H9 (cell line): Measurements from ENCODE around the gene PPWD1. TPM values are rescaled to one million over a fixed set of nuclear protein-coding genes. Genes with fewer than 3 reads are reported as not detected.

Source experiments
- DNase-seq: peaks from one replicate; pipeline ENCODE4 v3.0.0-alpha.2; 2017
- H2AFZ ChIP-seq: one replicate; pipeline ENCODE4 v1.6.1; 2013; ENCODE audit warnings: mild to moderate bottlenecking, low read length, control low read depth, moderate library complexity
- H2AK5ac ChIP-seq: 2 replicates; pipeline ENCODE4 v1.6.1; 2013; ENCODE audit warnings: low read length, control low read depth, mixed read lengths; ENCODE audit not compliant: insufficient read length
- H2BK120ac ChIP-seq: one replicate; pipeline ENCODE4 v1.6.1; 2013; ENCODE audit warnings: low read depth, mild to moderate bottlenecking, low read length, control low read depth, inconsistent platforms; ENCODE audit not compliant: poor library complexity, severe bottlenecking
- H2BK12ac ChIP-seq: 2 replicates; pipeline ENCODE4 v1.6.1; 2013; ENCODE audit warnings: low read length, control low read depth, mixed read lengths, low read depth; ENCODE audit not compliant: insufficient read length
- H2BK15ac ChIP-seq: 2 replicates; pipeline ENCODE4 v1.6.1; 2013; ENCODE audit warnings: low read depth, low read length, control low read depth
- H2BK20ac ChIP-seq: one replicate; pipeline ENCODE4 v1.6.1; 2013; ENCODE audit warnings: low read depth, mild to moderate bottlenecking, low read length, control low read depth, inconsistent platforms; ENCODE audit not compliant: poor library complexity, severe bottlenecking
- H2BK5ac ChIP-seq: 2 replicates; pipeline ENCODE4 v1.6.1; 2013; ENCODE audit warnings: low read length, control low read depth, mixed read lengths; ENCODE audit not compliant: insufficient read length
- H3K14ac ChIP-seq: 2 replicates; pipeline ENCODE4 v1.6.1; 2013; ENCODE audit warnings: low read length, control low read depth; ENCODE audit not compliant: insufficient read depth
- H3K18ac ChIP-seq: 2 replicates; pipeline ENCODE4 v1.6.1; 2013; ENCODE audit warnings: low read depth, mild to moderate bottlenecking, mixed read lengths, low read length, control low read depth; ENCODE audit not compliant: insufficient read length
- H3K23ac ChIP-seq: 2 replicates; pipeline ENCODE4 v1.6.1; 2013; ENCODE audit warnings: low read length, control low read depth, mixed read lengths, low read depth; ENCODE audit not compliant: insufficient read length
- H3K23me2 ChIP-seq: 2 replicates; pipeline ENCODE4 v1.6.1; 2013; ENCODE audit warnings: low read depth, mild to moderate bottlenecking, mixed read lengths, low read length, control low read depth; ENCODE audit not compliant: insufficient read length, poor library complexity, severe bottlenecking
- H3K27ac ChIP-seq: 2 replicates; pipeline ENCODE4 v1.5.1; 2013; ENCODE audit warnings: low read length, control low read depth, mixed read lengths, low read depth; ENCODE audit not compliant: insufficient read length
- H3K27me3 ChIP-seq: 2 replicates; pipeline ENCODE4 v1.6.1; 2013; ENCODE audit warnings: low read length, control low read depth, inconsistent platforms; ENCODE audit not compliant: insufficient read depth
- H3K4ac ChIP-seq: 2 replicates; pipeline ENCODE4 v1.6.1; 2013; ENCODE audit warnings: low read depth, mild to moderate bottlenecking, control low read depth, inconsistent platforms, low read length, moderate library complexity
- H3K4me1 ChIP-seq: 2 replicates; pipeline ENCODE4 v1.6.1; 2013; ENCODE audit warnings: low read length, control low read depth, inconsistent platforms; ENCODE audit not compliant: insufficient read depth
- H3K4me2 ChIP-seq: 2 replicates; pipeline ENCODE4 v1.6.1; 2013; ENCODE audit warnings: low read length, control low read depth, mixed read lengths; ENCODE audit not compliant: insufficient read length, insufficient read depth
- H3K56ac ChIP-seq: 2 replicates; pipeline ENCODE4 v1.6.1; 2013; ENCODE audit warnings: low read depth, mild to moderate bottlenecking, mixed read lengths, low read length, control low read depth; ENCODE audit not compliant: insufficient read length
- H3K79me1 ChIP-seq: 2 replicates; pipeline ENCODE4 v1.6.1; 2013; ENCODE audit warnings: low read depth, mild to moderate bottlenecking, moderate library complexity, low read length, control low read depth, inconsistent platforms; ENCODE audit not compliant: insufficient read depth, poor library complexity, severe bottlenecking
- H3K79me2 ChIP-seq: 2 replicates; pipeline ENCODE4 v1.6.1; 2013; ENCODE audit warnings: low read length, control low read depth, inconsistent platforms; ENCODE audit not compliant: insufficient read depth
- H3K9ac ChIP-seq: 2 replicates; pipeline ENCODE4 v1.6.1; 2013; ENCODE audit warnings: low read length, control low read depth, mixed read lengths; ENCODE audit not compliant: insufficient read length; ENCODE audit errors: extremely low read depth
- H3K9me3 ChIP-seq: one replicate; pipeline ENCODE4 v1.6.1; 2013; ENCODE audit warnings: low read depth, low read length, inconsistent platforms; ENCODE audit not compliant: control insufficient read depth
- H3T11ph ChIP-seq: one replicate; pipeline ENCODE4 v1.6.1; 2013; ENCODE audit warnings: mild to moderate bottlenecking, low read length, control low read depth, inconsistent platforms
- H4K20me1 ChIP-seq: one replicate; pipeline ENCODE4 v1.6.1; 2013; ENCODE audit not compliant: control insufficient read depth, insufficient read length, insufficient read depth
- H4K5ac ChIP-seq: 2 replicates; pipeline ENCODE4 v1.6.1; 2013; ENCODE audit warnings: low read depth, mild to moderate bottlenecking, mixed read lengths, low read length, control low read depth; ENCODE audit not compliant: insufficient read length
- H4K8ac ChIP-seq: replicated peaks from 2 replicates; pipeline ENCODE4 v1.6.1; 2013; ENCODE audit warnings: low read length, control low read depth, mixed read lengths, low read depth; ENCODE audit not compliant: insufficient read length
- H4K91ac ChIP-seq: 2 replicates; pipeline ENCODE4 v1.6.1; 2013; ENCODE audit warnings: low read depth, mild to moderate bottlenecking, moderate library complexity, mixed read lengths, low read length, control low read depth; ENCODE audit not compliant: insufficient read length
- H3K27ac Mint-ChIP-seq, 3 experiments: 2 replicates in 2 of 3; 3 replicates in 1 of 3; pipeline ENCODE4 v1.8.0; 2020 to 2021; ENCODE audit warnings: mixed read lengths in 3 of 3, mild to moderate bottlenecking in 1 of 3, moderate library complexity in 1 of 3
- H3K27me3 Mint-ChIP-seq: 2 replicates; pipeline ENCODE4 v1.8.0; 2021; ENCODE audit warnings: low read depth, mild to moderate bottlenecking, moderate library complexity, mixed read lengths
- H3K36me3 Mint-ChIP-seq, 3 experiments: 2 replicates in 2 of 3; 3 replicates in 1 of 3; pipeline ENCODE4 v1.8.0; 2020 to 2021; ENCODE audit warnings: low read depth in 3 of 3, mixed read lengths in 3 of 3; ENCODE audit not compliant: insufficient read depth in 1 of 3
- H3K4me1 Mint-ChIP-seq, 2 experiments: 2 replicates each; pipeline ENCODE4 v1.8.0; 2020; ENCODE audit warnings: mixed read lengths in 2 of 2
- H3K4me3 Mint-ChIP-seq, 2 experiments: 2 replicates in 1 of 2; 3 replicates in 1 of 2; pipeline ENCODE4 v1.8.0; 2020 to 2021; ENCODE audit warnings: mild to moderate bottlenecking in 2 of 2, mixed read lengths in 2 of 2, moderate library complexity in 1 of 2
- H3K9me3 Mint-ChIP-seq, 2 experiments: 2 replicates in 1 of 2; 3 replicates in 1 of 2; pipeline ENCODE4 v1.8.0; 2020; ENCODE audit warnings: mild to moderate bottlenecking in 2 of 2, mixed read lengths in 2 of 2, moderate library complexity in 1 of 2
- WGBS: extraction: QIAGEN DNeasy Blood & Tissue Kit; methylation state at CpG from one replicate; pipeline ENCODE4 v1.1.7; 2013; ENCODE audit warnings: missing lambda C conversion rate, low lambda C conversion rate, mixed read lengths; ENCODE audit not compliant: insufficient read length; ENCODE audit errors: extremely low coverage; 5-methylcytosine and 5-hydroxymethylcytosine counted together
- total RNA-seq: library from RNA; stranded (reverse); gene quantifications from 2 replicates; pipeline ENCODE4 v1.2.1, GENCODE V29; 2021
- TF ChIP-seq, protein P1 (sequence below): fragments of 200-600 bp; sonication (generic); conservative IDR thresholded peaks from 3 replicates; pipeline ENCODE4 v1.8.0; 2021; ENCODE audit warnings: antibody characterized with exemption, mild to moderate bottlenecking

Gene PPWD1
- total RNA-seq, 1 experiment from 2014 or later, result 43.2 TPM

DNA sequence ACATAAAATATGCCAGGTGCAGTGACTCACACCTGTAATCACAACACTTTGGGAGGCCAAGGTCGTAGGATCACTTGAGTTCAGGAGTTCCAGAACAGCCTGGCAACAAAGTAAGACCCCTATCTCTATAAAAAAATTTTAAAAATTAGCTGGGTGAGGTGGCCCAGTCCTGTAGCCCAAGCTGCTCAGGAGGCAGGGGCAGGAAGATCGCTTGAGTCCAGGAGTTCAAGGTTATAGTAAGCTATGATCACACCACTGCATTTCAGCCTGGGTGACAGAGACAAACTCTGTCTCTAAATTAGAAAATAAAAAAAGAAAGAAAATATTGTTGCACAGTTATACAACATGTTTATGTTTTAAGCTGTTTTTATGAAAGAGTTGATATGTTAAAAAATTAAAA lies 6.9 kb upstream of the PPWD1 start:
- Histone ChIP-seq H4K8ac (no peak overlapping the region), H3K4me2 (no peak overlapping the region), H3K79me1 (no peaks in the 10 kb centered on the region), H3K14ac (no peak overlapping the region), H3K9me3 (no peaks in the 10 kb centered on the region), H3K23me2 (no peaks in the 10 kb centered on the region), H2AK5ac (no peak overlapping the region), H3K23ac (no peak overlapping the region), H3K4me1 (no peaks in the 10 kb centered on the region), H3K27me3 (no peaks in the 10 kb centered on the region), H3K56ac (no peak overlapping the region), H2BK20ac (no peak overlapping the region), H2AFZ (no peak overlapping the region), H4K5ac (no peak overlapping the region), H4K20me1 (no peaks in the 10 kb centered on the region), H3K9ac (no peak overlapping the region), H3K27ac (no peak overlapping the region), H2BK12ac (no peak overlapping the region), H2BK120ac (no peak overlapping the region), H3K79me2 (no peaks in the 10 kb centered on the region), H2BK5ac (no peak overlapping the region), H3K18ac (no peak overlapping the region), H3T11ph (no peak overlapping the region), H3K4ac (no peak overlapping the region), H2BK15ac (no peak overlapping the region), H4K91ac (no peak overlapping the region)
- WGBS, result no CpG with 5 or more reads among the region's 2 CpGs
- Mint-ChIP-seq H3K4me1 (no peaks in the 10 kb centered on the region; a peak in 1 of 4 replicates), H3K36me3 (peaks cover 6 to 50% (median 40%) of the 10 kb centered on the region in 3 experiments; a peak in 5 of 7 replicates), H3K27me3 (no peaks in the 10 kb centered on the region; the same call in 1 of the 2 replicates), H3K4me3 (no peak overlapping the region), H3K9me3 (no peaks in the 10 kb centered on the region), H3K27ac (no peak overlapping the region)
- no peak for DNase-seq
- TF ChIP-seq, protein P1, sequence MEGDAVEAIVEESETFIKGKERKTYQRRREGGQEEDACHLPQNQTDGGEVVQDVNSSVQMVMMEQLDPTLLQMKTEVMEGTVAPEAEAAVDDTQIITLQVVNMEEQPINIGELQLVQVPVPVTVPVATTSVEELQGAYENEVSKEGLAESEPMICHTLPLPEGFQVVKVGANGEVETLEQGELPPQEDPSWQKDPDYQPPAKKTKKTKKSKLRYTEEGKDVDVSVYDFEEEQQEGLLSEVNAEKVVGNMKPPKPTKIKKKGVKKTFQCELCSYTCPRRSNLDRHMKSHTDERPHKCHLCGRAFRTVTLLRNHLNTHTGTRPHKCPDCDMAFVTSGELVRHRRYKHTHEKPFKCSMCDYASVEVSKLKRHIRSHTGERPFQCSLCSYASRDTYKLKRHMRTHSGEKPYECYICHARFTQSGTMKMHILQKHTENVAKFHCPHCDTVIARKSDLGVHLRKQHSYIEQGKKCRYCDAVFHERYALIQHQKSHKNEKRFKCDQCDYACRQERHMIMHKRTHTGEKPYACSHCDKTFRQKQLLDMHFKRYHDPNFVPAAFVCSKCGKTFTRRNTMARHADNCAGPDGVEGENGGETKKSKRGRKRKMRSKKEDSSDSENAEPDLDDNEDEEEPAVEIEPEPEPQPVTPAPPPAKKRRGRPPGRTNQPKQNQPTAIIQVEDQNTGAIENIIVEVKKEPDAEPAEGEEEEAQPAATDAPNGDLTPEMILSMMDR, result no peak
